GM23338 (cell line): ENCODE data around the gene TMPRSS6. TPM values are rescaled to one million over a fixed set of nuclear protein-coding genes. Genes with fewer than 3 reads are reported as not detected.

Experiments
- ATAC-seq: fragments of 200-7000 bp; cut with Tn5 transposase; 3 replicates; pipeline ENCODE4 v1.9.1; 2020
- DNase-seq: peaks from one replicate; pipeline ENCODE4 v3.0.0-alpha.2; 2015; ENCODE audit warnings: low spot score
- H2AFZ ChIP-seq: fragments of 200-600 bp; sonication (generic); 2 replicates; pipeline ENCODE4 v1.8.0; 2016; ENCODE audit warnings: antibody characterized with exemption, mild to moderate bottlenecking, moderate library complexity
- H3F3A ChIP-seq: fragments of 200-600 bp; sonication (generic); replicated peaks from 2 replicates; pipeline ENCODE4 v1.8.0; 2017; ENCODE audit warnings: antibody characterized with exemption, mixed run types, low read depth
- H3K27ac ChIP-seq: fragments of 200-600 bp; sonication (generic); 2 replicates; pipeline ENCODE4 v1.6.1; 2016; ENCODE audit warnings: low read depth
- H3K27me3 ChIP-seq: fragments of 200-600 bp; sonication (generic); 2 replicates; pipeline ENCODE4 v1.8.0; 2016; ENCODE audit warnings: mild to moderate bottlenecking, mixed run types, moderate library complexity; ENCODE audit not compliant: insufficient read depth
- H3K36me3 ChIP-seq: fragments of 200-600 bp; sonication (generic); 2 replicates; pipeline ENCODE4 v1.8.0; 2016; ENCODE audit warnings: mild to moderate bottlenecking; ENCODE audit not compliant: insufficient read depth
- H3K4me1 ChIP-seq: fragments of 200-600 bp; sonication (generic); 2 replicates; pipeline ENCODE4 v1.8.0; 2016; ENCODE audit warnings: mild to moderate bottlenecking, moderate library complexity; ENCODE audit not compliant: insufficient read depth
- H3K4me2 ChIP-seq: fragments of 200-600 bp; sonication (generic); 2 replicates; pipeline ENCODE4 v1.7.1; 2017; ENCODE audit warnings: mixed run types
- H3K4me3 ChIP-seq: fragments of 200-600 bp; sonication (generic); 2 replicates; pipeline ENCODE4 v1.6.1; 2016; ENCODE audit warnings: mixed run types
- H3K79me2 ChIP-seq: fragments of 200-600 bp; sonication (generic); replicated peaks from 2 replicates; pipeline ENCODE4 v1.8.0; 2017; ENCODE audit warnings: mild to moderate bottlenecking; ENCODE audit not compliant: insufficient read depth
- H3K9me2 ChIP-seq: fragments of 200-600 bp; sonication (generic); 2 replicates; pipeline ENCODE4 v1.8.0; 2017; ENCODE audit not compliant: insufficient read depth
- H4K20me1 ChIP-seq: fragments of 200-600 bp; sonication (generic); replicated peaks from 2 replicates; pipeline ENCODE4 v1.8.0; 2017; ENCODE audit warnings: mild to moderate bottlenecking; ENCODE audit not compliant: insufficient read depth
- H3K27ac Mint-ChIP-seq: 2 replicates; pipeline ENCODE4 v1.8.0; 2020; ENCODE audit warnings: inconsistent platforms, mild to moderate bottlenecking, moderate library complexity, mixed read lengths
- H3K27me3 Mint-ChIP-seq: 3 replicates; pipeline ENCODE4 v1.8.0; 2022; ENCODE audit warnings: low read depth, mild to moderate bottlenecking, moderate library complexity, mixed read lengths, inconsistent platforms; ENCODE audit not compliant: insufficient read depth, poor library complexity
- H3K36me3 Mint-ChIP-seq: 3 replicates; pipeline ENCODE4 v1.8.0; 2021; ENCODE audit warnings: low read depth, mild to moderate bottlenecking, inconsistent platforms, moderate library complexity, mixed read lengths
- H3K4me1 Mint-ChIP-seq: 3 replicates; pipeline ENCODE4 v1.8.0; 2020; ENCODE audit warnings: mild to moderate bottlenecking, inconsistent platforms, mixed read lengths
- H3K4me3 Mint-ChIP-seq: 3 replicates; pipeline ENCODE4 v1.8.0; 2021; ENCODE audit warnings: moderate library complexity, mild to moderate bottlenecking, inconsistent platforms, mixed read lengths
- H3K9me3 Mint-ChIP-seq: 3 replicates; pipeline ENCODE4 v1.8.0; 2020; ENCODE audit warnings: moderate library complexity, mild to moderate bottlenecking, inconsistent platforms, mixed read lengths
- CREB1 ChIP-seq: fragments of 250-450 bp; sonication (Bioruptor Pico); IDR thresholded peaks from 2 replicates; pipeline ENCODE4 v1.5.0; 2020; ENCODE audit warnings: low read depth, mild to moderate bottlenecking, moderate library complexity
- CTCF ChIP-seq, 2 experiments: fragments of 200-600 bp in 1 of 2; sonication (generic) in 1 of 2; conservative IDR thresholded peaks; 2 replicates each; pipeline versions ENCODE4 v1.5.1 to v1.6.1; 2016 to 2017; ENCODE audit warnings: antibody characterized with exemption in 2 of 2, low read depth in 2 of 2, mild to moderate bottlenecking in 2 of 2, moderate library complexity in 1 of 2
- ETS1 ChIP-seq: IDR thresholded peaks from 2 replicates; pipeline ENCODE4 v1.6.1; 2016; ENCODE audit warnings: antibody characterized with exemption
- EZH2 ChIP-seq: fragments of 200-600 bp; sonication (generic); IDR thresholded peaks from one replicate; pipeline ENCODE4 v1.8.0; 2017; ENCODE audit warnings: antibody characterized with exemption, mild to moderate bottlenecking, low read depth; ENCODE audit not compliant: unreplicated experiment
- EZH2phosphoT487 ChIP-seq: fragments of 200-600 bp; sonication (generic); IDR thresholded peaks from one replicate; pipeline ENCODE4 v1.8.1; 2018; ENCODE audit warnings: antibody characterized with exemption; ENCODE audit not compliant: unreplicated experiment
- JUNB ChIP-seq: IDR thresholded peaks from one replicate; pipeline ENCODE4 v1.6.1; 2016; ENCODE audit warnings: antibody characterized with exemption; ENCODE audit not compliant: unreplicated experiment
- NANOG ChIP-seq: IDR thresholded peaks from 2 replicates; pipeline ENCODE4 v1.6.1; 2016; ENCODE audit warnings: antibody characterized with exemption, borderline replicate concordance
- POLR2AphosphoS5 ChIP-seq: IDR thresholded peaks from 2 replicates; pipeline ENCODE4 v1.6.1; 2016; ENCODE audit warnings: antibody characterized with exemption, low read depth
- REST ChIP-seq: IDR thresholded peaks from one replicate; pipeline ENCODE4 v1.6.1; 2018; ENCODE audit warnings: antibody characterized with exemption; ENCODE audit not compliant: unreplicated experiment
- STAT1 ChIP-seq: IDR thresholded peaks from one replicate; pipeline ENCODE4 v1.6.1; 2016; ENCODE audit warnings: antibody characterized with exemption; ENCODE audit not compliant: unreplicated experiment
- ZNF114 ChIP-seq: fragments of 250-450 bp; sonication (Bioruptor Pico); IDR thresholded peaks from 2 replicates; pipeline ENCODE4 v1.5.0; 2020; ENCODE audit warnings: mild to moderate bottlenecking, moderate library complexity
- ZNF331 ChIP-seq: fragments of 250-450 bp; sonication (Bioruptor Pico); IDR thresholded peaks from 2 replicates; pipeline ENCODE4 v1.5.0; 2020; ENCODE audit warnings: low read depth, mild to moderate bottlenecking, moderate library complexity
- ZNF462 ChIP-seq: fragments of 250-450 bp; sonication (Bioruptor Pico); IDR thresholded peaks from 2 replicates; pipeline ENCODE4 v1.5.0; 2020; ENCODE audit warnings: mild to moderate bottlenecking, moderate library complexity
- polyA plus RNA-seq: library from polyadenylated mRNA; unstranded; fragments of >200 nt; fragmentation: Nextera tagmentation; extraction: Ambion mirVana; gene quantifications from 2 replicates; pipeline ENCODE4 v1.2.1, GENCODE V29; 2016
- total RNA-seq: library from RNA; depleted of rRNA; stranded (reverse); fragments of >200 nt; shearing (Covaris generic); gene quantifications from 2 replicates; pipeline ENCODE4 v1.2.3, GENCODE V29; 2014

TMPRSS6 gene
- total and polyA plus RNA-seq, 2 experiments from 2014 or later: 0.13 TPM; not detected in 1

- Mint-ChIP-seq H3K9me3 (no peaks in the 10 kb centered on the region; the same call in 2 of the 3 replicates), H3K27me3 (peaks cover 7% of the 10 kb centered on the region), H3K27ac (no peak overlapping the region), H3K4me3 (no peak overlapping the region), H3K36me3 (no peaks in the 10 kb centered on the region), H3K4me1 (no peaks in the 10 kb centered on the region)
- Histone ChIP-seq H3K4me1 (no peaks in the 10 kb centered on the region; the same call in 1 of the 2 replicates), H3K9me2 (no peaks in the 10 kb centered on the region), H3K27ac (no peak overlapping the region), H3K36me3 (no peaks in the 10 kb centered on the region), H3F3A (no peaks in the 10 kb centered on the region), H3K4me3 (no peak overlapping the region), H4K20me1 (no peaks in the 10 kb centered on the region), H3K79me2 (no peaks in the 10 kb centered on the region), H2AFZ (no peak overlapping the region), H3K27me3 (no peaks in the 10 kb centered on the region), H3K4me2 (no peak overlapping the region)
- no peak for ATAC-seq
- no peak for TF ChIP-seq ETS1
- TF ChIP-seq ZNF331 (CRISPR knock-in tag): no peak
- no peak for TF ChIP-seq ZNF462 (CRISPR knock-in tag)
- no peak for TF ChIP-seq EZH2phosphoT487
- TF ChIP-seq JUNB: no peak
- no peak for TF ChIP-seq ZNF114 (CRISPR knock-in tag)
- TF ChIP-seq STAT1: no peak
- TF ChIP-seq CREB1 (CRISPR knock-in tag): no peak
- TF ChIP-seq CTCF (conservative IDR thresholded peaks at IDR 0.05; ENCODE audit: low read depth in 2 of 2): no peak
- no peak for TF ChIP-seq REST
- TF ChIP-seq POLR2AphosphoS5: no peak
- TF ChIP-seq NANOG: no peak
- TF ChIP-seq EZH2: no peak
- DNase-seq: no peak
Observed at GRCh38 chr22:37086184-37086583, 23.3 kb downstream of the TMPRSS6 start.
